Fibroblast of villous mesenchyme (primary cell): ENCODE measurements around the gene MED17. TPM values are rescaled to one million over a fixed set of nuclear protein-coding genes. Genes with fewer than 3 reads are reported as not detected.
A peak's percentile ranks its signal among the peaks of the same experiment; 100 is the strongest.

ENCODE experiments used
- DNase-seq: peaks from one replicate; pipeline ENCODE4 v3.0.0-alpha.2; 2010; ENCODE audit warnings: low read depth
- H3K4me3 ChIP-seq: 2 replicates; pipeline ENCODE4 v1.5.1; 2011; ENCODE audit warnings: low read depth, mild to moderate bottlenecking, low read length
- CTCF ChIP-seq: IDR thresholded peaks from 2 replicates; pipeline ENCODE4 v1.5.1; 2012; ENCODE audit warnings: low read depth, mild to moderate bottlenecking, low read length; ENCODE audit not compliant: insufficient read depth
- total RNA-seq: library from RNA; depleted of rRNA; stranded (reverse); fragments of >200 nt; gene quantifications from 2 replicates; pipeline ENCODE4 v1.2.3, GENCODE V29; 2012

Gene MED17, protein sequence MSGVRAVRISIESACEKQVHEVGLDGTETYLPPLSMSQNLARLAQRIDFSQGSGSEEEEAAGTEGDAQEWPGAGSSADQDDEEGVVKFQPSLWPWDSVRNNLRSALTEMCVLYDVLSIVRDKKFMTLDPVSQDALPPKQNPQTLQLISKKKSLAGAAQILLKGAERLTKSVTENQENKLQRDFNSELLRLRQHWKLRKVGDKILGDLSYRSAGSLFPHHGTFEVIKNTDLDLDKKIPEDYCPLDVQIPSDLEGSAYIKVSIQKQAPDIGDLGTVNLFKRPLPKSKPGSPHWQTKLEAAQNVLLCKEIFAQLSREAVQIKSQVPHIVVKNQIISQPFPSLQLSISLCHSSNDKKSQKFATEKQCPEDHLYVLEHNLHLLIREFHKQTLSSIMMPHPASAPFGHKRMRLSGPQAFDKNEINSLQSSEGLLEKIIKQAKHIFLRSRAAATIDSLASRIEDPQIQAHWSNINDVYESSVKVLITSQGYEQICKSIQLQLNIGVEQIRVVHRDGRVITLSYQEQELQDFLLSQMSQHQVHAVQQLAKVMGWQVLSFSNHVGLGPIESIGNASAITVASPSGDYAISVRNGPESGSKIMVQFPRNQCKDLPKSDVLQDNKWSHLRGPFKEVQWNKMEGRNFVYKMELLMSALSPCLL
- 26.4 and 39.3 TPM in 2 replicates for total RNA-seq

DNA sequence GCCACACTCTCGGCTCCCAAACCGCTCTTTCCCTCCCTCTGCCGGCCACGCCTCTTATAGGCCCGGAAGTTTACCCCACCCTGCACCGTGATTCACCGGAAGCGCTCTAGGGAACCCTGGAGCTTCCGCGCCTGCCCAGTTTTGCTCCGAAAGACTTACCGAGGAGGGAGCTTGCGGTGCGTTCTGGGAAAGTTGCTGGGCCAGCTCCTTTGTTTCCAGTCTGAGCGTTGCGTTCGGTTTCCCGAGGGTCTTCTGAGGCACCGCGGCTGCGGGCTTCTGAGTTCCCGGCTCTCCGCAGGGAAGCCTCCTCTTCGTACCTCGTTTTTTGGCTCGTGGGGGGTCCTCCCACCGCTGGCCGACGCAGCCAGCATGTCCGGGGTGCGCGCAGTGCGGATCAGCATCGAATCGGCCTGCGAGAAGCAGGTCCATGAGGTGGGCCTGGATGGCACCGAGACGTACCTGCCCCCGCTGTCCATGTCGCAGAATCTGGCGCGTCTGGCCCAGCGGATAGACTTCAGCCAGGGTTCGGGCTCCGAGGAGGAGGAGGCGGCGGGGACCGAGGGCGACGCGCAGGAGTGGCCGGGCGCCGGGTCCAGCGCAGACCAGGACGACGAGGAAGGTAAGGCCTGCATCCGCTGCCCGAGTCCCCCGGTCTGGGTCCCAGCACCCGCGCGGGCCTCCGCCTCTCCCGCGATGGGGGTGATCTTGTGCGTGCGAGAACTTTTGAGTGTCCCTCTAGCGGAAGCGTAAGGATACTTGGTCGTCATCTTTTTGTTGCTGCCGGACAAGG lies at the start of gene MED17:
Gene MED17, plus strand, starts transcription at position 138 of the 790 bp plus-strand sequence. Its CDS starts 232 bp downstream, at position 370.
- peak; percentile 44 for TF ChIP-seq CTCF
- DNase-seq, result peak; percentile 92
- peak within 1 kb of the TSS; percentile 98 for H3K4me3 ChIP-seq

- DNase-seq, result no peak
- TF ChIP-seq CTCF, result no peak
- H3K4me3 ChIP-seq, result no peak overlapping the region
Measured at GRCh38 chr11:93734427-93735222, 49.5 kb upstream of the MED17 start.

DNA sequence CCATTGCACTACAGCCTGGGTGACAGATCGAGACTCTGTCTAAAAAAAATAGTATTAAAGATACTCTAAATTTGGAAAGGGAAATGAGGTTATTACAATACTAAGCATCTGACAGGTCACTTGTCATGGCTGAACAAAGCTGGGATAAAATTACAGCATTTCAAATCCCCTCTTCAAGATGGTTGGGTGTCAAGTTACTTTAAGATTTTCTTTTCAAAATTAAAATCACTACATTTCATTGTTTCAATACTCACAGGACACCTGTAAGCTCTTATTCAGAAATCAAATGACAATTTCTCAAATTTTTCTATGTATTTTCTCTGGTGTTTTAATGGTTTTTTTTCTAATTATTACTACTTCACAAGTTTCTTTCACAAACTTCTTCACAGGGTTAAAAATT lies 48.5 kb upstream of the MED17 start:
- no peak overlapping the region for H3K4me3 ChIP-seq
- DNase-seq, result no peak
- TF ChIP-seq CTCF, result no peak

GRCh38 chr11:93736129-93736528 lies 48.0 kb upstream of the MED17 start:
- H3K4me3 ChIP-seq, result no peak overlapping the region
- peak; percentile 26 for DNase-seq
- TF ChIP-seq CTCF, result no peak

- peak; percentile 12 for DNase-seq
- no peak for TF ChIP-seq CTCF
- peak overlapping the region; percentile 98 for H3K4me3 ChIP-seq
Measured at GRCh38 chr11:93737904-93738612, 46.0 kb upstream of the MED17 start.
